ENCODE results near the gene IL1RAPL1.

The IL1RAPL1 gene

DNA sequence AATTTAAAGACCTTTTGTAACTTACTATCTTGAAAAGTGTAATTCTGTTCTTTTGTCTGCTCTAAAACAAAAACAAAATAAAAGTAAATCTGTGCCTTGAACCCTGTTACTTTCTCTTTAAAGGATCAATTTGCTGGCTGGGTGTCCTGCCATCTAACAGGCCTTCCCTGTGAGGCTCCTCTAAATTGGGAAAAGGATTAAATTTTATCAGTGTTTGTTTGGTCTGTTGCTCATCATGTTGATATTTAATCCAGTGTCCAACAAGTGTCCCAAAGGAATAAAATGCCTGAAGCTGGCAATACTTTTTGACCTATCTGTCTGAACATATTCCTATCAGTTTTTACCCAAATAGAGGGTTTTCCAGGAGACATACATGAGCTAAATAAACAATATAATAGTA, 688.7 kb downstream of the IL1RAPL1 start:
- H3K4me3 ChIP-seq, result no peak overlapping the region
- no peak overlapping the region for H3K27ac ChIP-seq
- no peak for DNase-seq (ENCODE audit: low spot score)
- TF ChIP-seq, protein P1, sequence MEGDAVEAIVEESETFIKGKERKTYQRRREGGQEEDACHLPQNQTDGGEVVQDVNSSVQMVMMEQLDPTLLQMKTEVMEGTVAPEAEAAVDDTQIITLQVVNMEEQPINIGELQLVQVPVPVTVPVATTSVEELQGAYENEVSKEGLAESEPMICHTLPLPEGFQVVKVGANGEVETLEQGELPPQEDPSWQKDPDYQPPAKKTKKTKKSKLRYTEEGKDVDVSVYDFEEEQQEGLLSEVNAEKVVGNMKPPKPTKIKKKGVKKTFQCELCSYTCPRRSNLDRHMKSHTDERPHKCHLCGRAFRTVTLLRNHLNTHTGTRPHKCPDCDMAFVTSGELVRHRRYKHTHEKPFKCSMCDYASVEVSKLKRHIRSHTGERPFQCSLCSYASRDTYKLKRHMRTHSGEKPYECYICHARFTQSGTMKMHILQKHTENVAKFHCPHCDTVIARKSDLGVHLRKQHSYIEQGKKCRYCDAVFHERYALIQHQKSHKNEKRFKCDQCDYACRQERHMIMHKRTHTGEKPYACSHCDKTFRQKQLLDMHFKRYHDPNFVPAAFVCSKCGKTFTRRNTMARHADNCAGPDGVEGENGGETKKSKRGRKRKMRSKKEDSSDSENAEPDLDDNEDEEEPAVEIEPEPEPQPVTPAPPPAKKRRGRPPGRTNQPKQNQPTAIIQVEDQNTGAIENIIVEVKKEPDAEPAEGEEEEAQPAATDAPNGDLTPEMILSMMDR (IDR thresholded peaks at IDR 0.05), result no peak

DNA sequence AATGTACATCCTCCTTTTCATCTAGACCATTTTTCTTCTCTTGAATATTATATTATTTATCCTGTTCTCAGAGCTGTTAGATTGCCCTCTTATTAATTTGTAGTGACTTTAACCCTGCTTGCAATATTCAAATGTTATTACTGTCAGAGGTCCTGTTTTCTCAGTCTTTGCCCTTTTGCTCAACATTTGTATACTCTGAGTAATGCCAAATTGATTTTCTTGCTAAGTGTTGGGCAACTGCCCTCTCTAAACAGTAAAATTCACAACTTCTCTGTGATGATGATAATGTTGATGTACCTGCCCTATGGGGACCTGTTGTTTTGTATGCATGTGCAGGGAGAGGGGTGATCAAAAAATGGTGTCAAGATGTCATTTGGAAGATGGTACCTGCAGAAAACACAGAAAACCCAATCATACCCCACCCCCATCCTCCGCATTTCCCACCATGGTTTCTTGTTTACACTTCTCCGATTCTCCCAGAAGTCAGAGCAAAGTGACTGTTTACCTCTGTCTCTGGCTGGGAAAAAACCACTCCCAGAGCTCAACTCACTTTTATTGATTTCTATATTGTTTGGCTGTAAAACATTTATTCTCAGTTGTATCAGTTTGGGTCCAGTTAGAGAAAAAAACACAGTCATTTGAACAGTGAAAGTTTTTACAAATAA, 694.0 kb downstream of the IL1RAPL1 start:
- TF ChIP-seq, protein P1 (IDR thresholded peaks at IDR 0.05), result no peak
- no peak overlapping the region for H3K4me3 ChIP-seq
- no peak overlapping the region for H3K27ac ChIP-seq
- DNase-seq (ENCODE audit: low spot score), result no peak

DNA sequence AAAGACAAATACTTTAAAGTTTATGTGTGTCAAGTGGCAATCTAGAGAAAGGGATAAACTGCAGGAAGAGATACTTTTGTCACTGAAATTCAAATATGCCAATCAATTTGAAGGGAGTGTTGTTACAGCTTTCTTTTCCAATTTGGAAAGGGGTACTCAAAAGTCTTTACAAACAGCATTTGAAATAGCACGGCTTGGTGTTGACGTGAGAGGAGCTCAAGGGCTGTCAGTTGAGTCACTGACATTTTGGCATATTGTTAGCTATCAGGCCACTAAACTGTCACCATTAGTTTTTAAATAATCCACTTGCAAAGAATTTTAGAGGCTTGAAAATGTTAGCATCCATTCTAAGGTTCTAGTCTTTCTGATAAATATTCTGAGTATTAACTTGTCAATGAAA, 698.4 kb downstream of the IL1RAPL1 start:
- no peak overlapping the region for H3K4me3 ChIP-seq
- TF ChIP-seq, protein P1 (IDR thresholded peaks at IDR 0.05), result no peak
- no peak overlapping the region for H3K27ac ChIP-seq
- no peak for DNase-seq (ENCODE audit: low spot score)

DNA sequence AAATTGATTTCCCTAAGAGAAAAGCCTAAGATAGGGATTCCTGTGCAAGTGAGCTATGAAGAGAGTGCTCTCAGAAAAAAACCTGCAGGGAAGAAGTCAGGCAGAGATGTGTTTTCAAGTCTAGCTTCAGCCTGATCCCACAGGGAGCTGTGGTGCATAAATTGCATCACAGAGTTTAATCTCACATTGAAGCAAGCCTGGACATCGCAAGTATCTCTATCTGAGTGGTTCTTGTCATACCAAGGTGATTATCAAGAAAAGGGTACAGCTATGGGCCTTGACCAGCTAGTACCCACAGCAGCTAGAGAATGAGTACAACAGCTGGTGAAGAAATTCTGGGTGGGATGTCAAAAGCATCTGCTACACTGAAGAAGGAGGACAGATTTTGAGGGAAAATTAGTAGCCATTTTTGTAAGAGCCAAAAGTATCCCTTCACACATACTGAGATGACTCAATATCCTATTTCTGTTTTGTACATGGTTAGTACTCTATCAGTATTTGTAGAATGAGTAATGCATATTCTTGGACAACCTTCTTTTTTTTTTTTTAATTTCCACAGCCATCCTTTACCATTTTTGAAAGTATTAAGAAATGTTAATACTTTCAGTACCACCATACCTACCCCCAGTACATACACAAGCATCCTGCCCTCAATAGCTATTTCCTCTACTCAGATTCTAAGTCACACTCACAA, 708.9 kb downstream of the IL1RAPL1 start:
- Histone ChIP-seq H3K4me3 (no peak overlapping the region), H3K27ac (no peak overlapping the region)
- no peak for DNase-seq (ENCODE audit: low spot score)
- TF ChIP-seq, protein P1 (IDR thresholded peaks at IDR 0.05), result no peak

DNA sequence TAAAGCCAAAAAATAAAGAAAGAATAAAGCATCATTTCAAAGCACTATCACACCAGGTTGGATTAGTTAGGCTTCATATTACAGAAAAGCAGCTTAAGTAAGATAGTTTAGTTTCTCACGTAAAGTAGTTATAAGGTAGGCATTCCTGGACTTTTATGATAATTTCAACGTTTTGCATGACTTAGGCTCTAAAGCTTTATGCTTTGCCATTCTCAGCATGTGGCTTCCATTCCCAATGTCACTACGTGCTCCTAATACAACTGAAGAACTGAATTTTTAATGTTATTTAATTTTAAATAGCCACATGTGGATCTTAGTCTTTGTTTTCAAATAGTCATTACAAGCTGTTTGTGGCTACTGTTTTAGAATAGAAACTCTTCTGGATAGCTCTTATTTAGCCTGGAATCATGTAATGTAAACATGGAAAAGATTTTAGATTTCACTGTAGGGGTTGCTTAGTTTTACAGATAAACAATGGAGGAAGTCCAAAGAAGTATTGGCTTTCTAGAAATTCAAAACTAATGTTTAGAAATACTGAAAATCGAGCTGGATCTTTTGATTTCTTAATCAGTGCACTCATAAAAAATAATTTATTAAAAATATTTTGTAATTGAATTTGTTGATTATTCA, 710.0 kb downstream of the IL1RAPL1 start:
- no peak for DNase-seq (ENCODE audit: low spot score)
- no peak overlapping the region for H3K27ac ChIP-seq
- no peak overlapping the region for H3K4me3 ChIP-seq
- TF ChIP-seq, protein P1 (IDR thresholded peaks at IDR 0.05), result no peak

DNA sequence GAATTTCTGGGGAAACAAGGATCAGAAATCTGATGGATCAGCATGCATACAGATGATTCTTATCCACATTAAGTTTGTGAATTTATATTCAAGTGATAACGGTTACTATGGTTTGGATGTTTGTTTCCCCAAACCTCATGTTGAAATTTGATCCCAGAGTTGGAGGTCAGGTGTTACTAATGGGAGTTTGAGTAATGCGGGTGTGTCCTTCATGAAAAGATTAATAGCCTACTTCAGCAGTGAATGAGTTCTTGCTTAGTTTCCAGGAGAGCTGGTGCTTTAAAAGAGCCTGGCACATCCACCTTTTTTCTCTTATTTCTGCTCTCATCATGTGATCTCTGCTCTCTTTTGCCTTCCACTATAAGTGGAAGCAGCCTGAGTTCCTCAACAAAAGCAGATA, 712.4 kb downstream of the IL1RAPL1 start:
- Histone ChIP-seq H3K4me3 (no peak overlapping the region), H3K27ac (no peak overlapping the region)
- no peak for DNase-seq (ENCODE audit: low spot score)
- TF ChIP-seq, protein P1 (IDR thresholded peaks at IDR 0.05), result no peak
